Sigmoid colon (tissue), 4 donors: Measurements from ENCODE around the gene HSD3B1.

Source experiments
- EP300 ChIP-seq, 4 donors: sonication (generic); formaldehyde crosslinking; IDR thresholded peaks; one replicate each; pipeline ENCODE4 v1.6.1; 2017; ENCODE audit warnings: antibody characterized with exemption in 4 of 4
- POLR2A ChIP-seq, 2 donors: fragments of 450-650 bp; IDR thresholded peaks; one replicate each; pipeline ENCODE4 v1.6.1; 2016; ENCODE audit warnings: antibody characterized with exemption in 2 of 2, mild to moderate bottlenecking in 2 of 2, moderate library complexity in 2 of 2

DNA sequence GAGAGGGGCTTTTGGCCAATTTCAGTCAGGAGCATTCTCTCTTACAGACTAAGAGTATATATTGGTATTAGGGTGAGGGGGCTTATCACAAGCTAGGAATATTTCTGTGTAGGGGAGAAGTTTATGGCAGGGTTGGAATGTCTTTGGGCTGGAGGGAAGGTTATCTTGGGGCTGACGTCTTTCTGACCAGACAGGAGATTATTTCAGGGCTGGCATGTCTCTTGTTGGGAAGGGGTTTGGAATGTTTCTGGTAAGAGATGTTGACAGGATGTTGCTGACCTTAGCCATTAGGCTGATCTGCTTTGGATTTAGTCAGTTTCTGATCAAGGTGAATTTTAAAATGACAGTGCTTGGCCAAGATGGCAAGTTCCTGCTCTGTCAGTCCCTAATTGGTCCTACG, 17.8 kb upstream of the HSD3B1 start:
- no peak for TF ChIP-seq POLR2A (IDR thresholded peaks at IDR 0.05)
- no peak for TF ChIP-seq EP300 (IDR thresholded peaks at IDR 0.05)
